ENCODE measurements around the gene HES1. TPM values are rescaled to one million over a fixed set of nuclear protein-coding genes. Genes with fewer than 3 reads are reported as not detected.

Gene HES1
- total and polyA plus RNA-seq, 10 of the 15 experiments (the other 5 are each of a cell fraction or from before 2014, with no cell fraction given): 0.46 to 5.3 (median 2.3) TPM

DNA sequence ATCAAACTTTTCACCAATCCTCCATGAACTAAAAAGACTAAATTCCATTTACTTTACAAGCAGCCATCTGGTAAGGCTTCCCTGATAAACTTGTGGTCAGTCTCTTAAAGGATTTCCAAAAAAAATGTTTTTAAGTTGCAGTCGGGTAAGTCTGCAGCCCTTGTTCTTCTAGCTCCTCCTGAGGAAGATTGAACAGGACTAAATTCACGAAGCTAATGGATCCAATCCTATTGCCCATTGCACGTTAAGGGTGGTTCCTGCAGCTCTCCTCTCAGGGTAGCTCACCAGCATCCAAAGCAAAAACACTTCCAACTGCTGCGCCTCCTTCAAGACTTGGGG is 2.8 kb downstream of the HES1 start:
- H3K9me3 ChIP-seq (replicated peaks; ENCODE audit: control insufficient read depth, insufficient read depth, low read length): no peaks in the 10 kb centered on the region
- in situ Hi-C loops (cut with MboI) (loop anchor here (5.0 to 10.0 kb wide), 2 partner anchors 169 to 354 kb away; no protein-coding TSS in a partner anchor), intact Hi-C loops (cut with micrococcal nuclease; ENCODE audit: unreplicated experiment) (loop anchor here (5.0 kb wide), 1 partner anchor 471 kb away; no protein-coding TSS in a partner anchor)
- H3K4me3 ChIP-seq: no peak overlapping the region
- BruUV-seq (replicated peaks): no TSS peak
- no peak for TF ChIP-seq HDAC6 (IDR thresholded peaks at IDR 0.05; ENCODE audit: unreplicated experiment)
- TF ChIP-seq CHD2 (IDR thresholded peaks at IDR 0.05; ENCODE audit: borderline replicate concordance, low read depth, low read length): no peak
- TF ChIP-seq SMARCA5 (IDR thresholded peaks at IDR 0.05): no peak
- no peak for TF ChIP-seq YY1 (IDR thresholded peaks at IDR 0.05; ENCODE audit: low read depth, low read length)
- no peak for TF ChIP-seq PAX8 (IDR thresholded peaks at IDR 0.05)
- TF ChIP-seq, protein P1, sequence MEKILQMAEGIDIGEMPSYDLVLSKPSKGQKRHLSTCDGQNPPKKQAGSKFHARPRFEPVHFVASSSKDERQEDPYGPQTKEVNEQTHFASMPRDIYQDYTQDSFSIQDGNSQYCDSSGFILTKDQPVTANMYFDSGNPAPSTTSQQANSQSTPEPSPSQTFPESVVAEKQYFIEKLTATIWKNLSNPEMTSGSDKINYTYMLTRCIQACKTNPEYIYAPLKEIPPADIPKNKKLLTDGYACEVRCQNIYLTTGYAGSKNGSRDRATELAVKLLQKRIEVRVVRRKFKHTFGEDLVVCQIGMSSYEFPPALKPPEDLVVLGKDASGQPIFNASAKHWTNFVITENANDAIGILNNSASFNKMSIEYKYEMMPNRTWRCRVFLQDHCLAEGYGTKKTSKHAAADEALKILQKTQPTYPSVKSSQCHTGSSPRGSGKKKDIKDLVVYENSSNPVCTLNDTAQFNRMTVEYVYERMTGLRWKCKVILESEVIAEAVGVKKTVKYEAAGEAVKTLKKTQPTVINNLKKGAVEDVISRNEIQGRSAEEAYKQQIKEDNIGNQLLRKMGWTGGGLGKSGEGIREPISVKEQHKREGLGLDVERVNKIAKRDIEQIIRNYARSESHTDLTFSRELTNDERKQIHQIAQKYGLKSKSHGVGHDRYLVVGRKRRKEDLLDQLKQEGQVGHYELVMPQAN (conservative IDR thresholded peaks at IDR 0.05): no peak
- no peak for TF ChIP-seq EP300 (IDR thresholded peaks at IDR 0.05; ENCODE audit: borderline replicate concordance in 1 of 2, control insufficient read depth in 1 of 2, low read depth in 2 of 2, low read length in 2 of 2)
- TF ChIP-seq NR2C1 (IDR thresholded peaks at IDR 0.05): no peak
- TF ChIP-seq TARDBP (IDR thresholded peaks at IDR 0.05; ENCODE audit: borderline replicate concordance): no peak
- CTCF ChIA-PET: interaction anchor here (0.8 to 2.0 kb wide), 4 partner anchors 11 to 473 kb away, joined by 3 to 9 read pairs (median 6); no protein-coding TSS in a partner anchor
- H3K36me3 ChIP-seq (ENCODE audit: control insufficient read depth in 2 of 2, insufficient read depth in 2 of 2, low read length in 1 of 2): no peaks in the 10 kb centered on the region
- peaks cover 0 to 3% of the 10 kb centered on the region in 2 experiments; a peak in 2 of 4 replicates for H3K27me3 ChIP-seq (replicated peaks in 1 of 2; ENCODE audit: control insufficient read depth in 2 of 2, insufficient read depth in 2 of 2, low read length in 1 of 2)
- no peak overlapping the region for H2AFZ ChIP-seq (ENCODE audit: control insufficient read depth, low read depth, low read length)
- H3K79me2 ChIP-seq (ENCODE audit: control insufficient read depth, insufficient read depth, low read length): no peaks in the 10 kb centered on the region
- POLR2A ChIA-PET: no interaction called here
- H4K20me1 ChIP-seq (ENCODE audit: control insufficient read depth, insufficient read depth): no peaks in the 10 kb centered on the region
- H3K27ac ChIP-seq (ENCODE audit: control insufficient read depth, insufficient read depth): no peak overlapping the region
- SMC1A ChIA-PET (ENCODE audit: uncharacterized antibody, unreplicated experiment): interaction anchor here (0.7 to 4.2 kb wide), 6 partner anchors 10 to 357 kb away, joined by 3 to 18 read pairs (median 6); no protein-coding TSS in a partner anchor
- ATAC-seq (no peak), FAIRE-seq (no peak), DNase-seq (ENCODE audit: low read depth, low spot score) (no peak)
- H3K9ac ChIP-seq (ENCODE audit: control insufficient read depth, insufficient read depth, low read length): no peak overlapping the region
- peaks cover 13% of the 10 kb centered on the region for H3K4me1 ChIP-seq (ENCODE audit: control insufficient read depth, insufficient read depth, low read length)
- RAD21 ChIA-PET (ENCODE audit: unreplicated experiment): interaction anchor here (1.3 kb wide), 1 partner anchor 38 kb away, joined by 5 read pairs; no protein-coding TSS in a partner anchor
- 95% methylated on average over 4 of the region's 4 CpGs for WGBS (ENCODE audit: insufficient coverage, insufficient replicate concordance, low lambda C conversion rate, missing lambda C conversion rate)
- no peak overlapping the region for H3K4me2 ChIP-seq (ENCODE audit: control insufficient read depth, insufficient read depth)

All from GM12878 (cell line).